HEK293T (cell line): ENCODE data around the gene BCAR3.

Experiments
- BHLHE40 ChIP-seq: fragments of 450-650 bp; IDR thresholded peaks from 2 replicates; pipeline ENCODE4 v1.6.1; 2016; ENCODE audit warnings: mild to moderate bottlenecking, moderate library complexity, borderline replicate concordance
- FOXK2 ChIP-seq: fragments of 450-650 bp; IDR thresholded peaks from 2 replicates; pipeline ENCODE4 v1.6.1; 2016; ENCODE audit warnings: mild to moderate bottlenecking
- FOXM1 ChIP-seq: fragments of 450-650 bp; IDR thresholded peaks from 2 replicates; pipeline ENCODE4 v1.6.1; 2017; ENCODE audit warnings: mild to moderate bottlenecking, borderline replicate concordance
- SP1 ChIP-seq: fragments of 450-650 bp; IDR thresholded peaks from 2 replicates; pipeline ENCODE4 v1.6.1; 2017
- SUZ12 ChIP-seq: fragments of 450-650 bp; IDR thresholded peaks from 2 replicates; pipeline ENCODE4 v1.6.1; 2016; ENCODE audit warnings: mild to moderate bottlenecking
- ZNF384 ChIP-seq: fragments of 450-650 bp; IDR thresholded peaks from 2 replicates; pipeline ENCODE4 v1.6.1; 2016

DNA sequence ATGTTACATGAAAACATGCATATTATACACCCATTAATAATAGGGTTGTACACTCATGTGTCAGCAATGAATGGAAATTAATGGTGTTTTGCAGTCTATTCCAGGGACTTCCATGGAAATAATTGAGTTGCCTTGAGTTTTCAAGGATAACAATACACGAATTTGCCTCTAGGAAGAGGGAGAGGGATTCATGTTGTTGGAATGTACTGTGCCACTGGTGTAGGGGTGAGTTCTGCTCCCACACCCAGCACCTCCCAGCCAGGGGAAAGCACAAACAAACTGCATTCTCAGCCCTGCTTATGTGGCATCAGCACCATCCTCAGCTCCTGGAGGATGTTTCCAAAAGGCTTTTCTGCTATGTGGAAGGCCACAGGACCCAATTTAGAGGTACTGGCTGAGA is 57.8 kb downstream of the BCAR3 start:
- TF ChIP-seq FOXM1 (no peak), ZNF384 (no peak), FOXK2 (no peak), SUZ12 (no peak), BHLHE40 (no peak), SP1 (no peak)
